Keratinocyte (primary cell): Measurements from ENCODE around the gene CHN2.

Experiments
- CTCF ChIP-seq, 3 experiments: IDR thresholded peaks in 1 of 3; conservative IDR thresholded peaks in 1 of 3; optimal IDR thresholded peaks in 1 of 3; 2 replicates in 2 of 3; 3 replicates in 1 of 3; pipeline versions ENCODE3 to v1.5.1; 2011; ENCODE audit warnings: low read length in 3 of 3, mild to moderate bottlenecking in 3 of 3, moderate library complexity in 2 of 3, control low read depth in 1 of 3, inconsistent platforms in 1 of 3; ENCODE audit not compliant: insufficient read depth in 2 of 3; ENCODE audit errors: extremely low read depth in 1 of 3
- EZH2 ChIP-seq: IDR thresholded peaks from one replicate; pipeline ENCODE4 v1.6.1; 2012; ENCODE audit warnings: inconsistent platforms, mild to moderate bottlenecking, low read length, moderate library complexity

- TF ChIP-seq CTCF (optimal IDR thresholded peaks at IDR 0.05 in 1 of 3, IDR thresholded peaks at IDR 0.05 in 1 of 3, conservative IDR thresholded peaks at IDR 0.05 in 1 of 3; ENCODE audit: extremely low read depth in 1 of 3, insufficient read depth in 2 of 3, low read length in 3 of 3): no peak
- TF ChIP-seq EZH2: no peak
These were observed 263.0 kb downstream of the CHN2 start for GRCh38 chr7:29457565-29458011.
